Measurements from ENCODE around the gene VSTM2L.

The VSTM2L gene

DNA sequence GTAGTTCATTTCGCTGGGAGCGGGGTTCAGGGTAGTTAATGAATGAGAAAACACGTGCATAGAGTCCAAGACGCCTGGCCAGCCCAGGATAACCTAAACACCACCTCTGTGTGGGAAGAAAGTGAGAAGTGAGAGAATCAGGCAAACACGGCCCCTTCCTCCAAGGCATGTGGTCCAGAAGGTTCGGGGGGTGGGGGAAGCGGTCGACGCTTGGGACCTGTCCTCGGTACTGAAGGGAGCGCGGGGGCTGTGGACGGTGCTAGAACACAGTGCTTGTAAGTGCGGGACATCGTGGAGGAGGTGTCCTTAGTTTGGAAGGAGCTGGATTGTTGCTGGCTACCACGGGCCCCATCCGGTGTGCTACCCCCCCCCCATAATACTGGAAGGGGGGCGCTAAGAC is 1.7 kb upstream of the VSTM2L start:
- no peak for DNase-seq (ENCODE audit: low read depth)

DNA sequence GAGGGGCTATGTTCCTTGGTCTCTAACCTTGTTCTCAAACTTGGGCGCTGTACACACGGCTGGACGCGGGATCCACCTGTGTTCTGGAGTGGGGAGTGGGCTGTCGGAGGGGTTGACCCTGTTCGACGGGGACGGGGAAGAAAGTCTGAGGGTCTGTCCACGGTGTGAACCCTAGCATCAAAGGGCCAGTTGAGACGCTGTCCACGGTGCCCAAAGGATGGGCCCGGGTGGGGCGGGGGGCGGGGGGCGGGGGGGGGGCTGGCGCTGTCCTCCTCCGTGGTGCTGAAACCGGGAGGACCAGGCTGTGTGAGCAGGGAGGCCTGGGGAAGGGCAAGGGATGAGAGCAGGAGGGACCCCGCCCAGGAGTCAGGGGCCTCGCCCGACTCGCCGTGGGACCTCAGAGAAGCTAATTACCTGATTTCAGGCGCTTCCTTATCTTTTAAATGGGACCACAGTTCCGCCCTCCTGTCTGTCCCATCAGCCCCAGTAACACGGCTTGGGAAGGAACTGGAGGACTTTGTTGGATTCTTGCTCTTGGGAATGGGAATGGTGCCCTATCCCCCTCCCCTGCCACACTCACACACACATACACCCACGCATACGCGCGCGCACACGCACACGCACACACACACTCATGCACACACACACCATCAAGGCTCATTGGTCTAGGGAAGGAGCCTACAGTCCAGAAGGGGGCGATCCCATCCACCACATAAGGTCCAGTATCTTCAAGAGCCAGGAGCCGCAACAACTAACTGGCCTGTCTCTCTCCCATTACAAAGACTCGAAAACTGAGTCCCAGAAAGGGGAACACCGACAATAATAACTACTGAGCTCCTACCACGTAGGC is 1.0 kb upstream of the VSTM2L start:
- DNase-seq (ENCODE audit: low read depth) = no peak

DNA sequence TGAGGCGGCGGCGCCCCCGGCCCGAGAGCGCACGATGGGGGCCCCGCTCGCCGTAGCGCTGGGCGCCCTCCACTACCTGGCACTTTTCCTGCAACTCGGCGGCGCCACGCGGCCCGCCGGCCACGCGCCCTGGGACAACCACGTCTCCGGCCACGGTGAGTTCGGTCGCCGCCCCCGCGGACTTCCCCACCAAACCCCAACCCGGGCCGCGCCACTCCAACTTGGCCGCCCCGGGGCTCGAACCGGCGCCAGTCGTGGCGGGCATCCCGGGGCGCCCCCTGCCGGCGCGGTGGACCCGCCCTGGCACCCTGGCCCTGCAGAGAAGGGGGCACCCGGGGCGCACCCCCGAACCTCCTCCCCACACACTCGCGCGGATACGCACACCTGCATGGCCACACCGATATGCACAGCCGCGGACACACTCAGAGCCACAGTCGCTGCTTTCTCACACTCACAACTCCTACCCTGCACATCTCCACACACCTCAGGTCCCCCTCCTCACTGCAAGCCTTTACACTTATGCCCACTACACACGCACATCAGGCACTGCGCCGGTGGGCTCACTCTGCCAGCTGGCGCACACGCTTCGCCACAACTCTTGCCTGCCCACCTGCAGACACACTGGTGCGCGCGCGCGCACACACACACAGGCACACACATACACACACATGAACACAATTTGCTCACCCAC is 535 bp downstream of the VSTM2L start:
- no peak for DNase-seq (ENCODE audit: low read depth)

DNA sequence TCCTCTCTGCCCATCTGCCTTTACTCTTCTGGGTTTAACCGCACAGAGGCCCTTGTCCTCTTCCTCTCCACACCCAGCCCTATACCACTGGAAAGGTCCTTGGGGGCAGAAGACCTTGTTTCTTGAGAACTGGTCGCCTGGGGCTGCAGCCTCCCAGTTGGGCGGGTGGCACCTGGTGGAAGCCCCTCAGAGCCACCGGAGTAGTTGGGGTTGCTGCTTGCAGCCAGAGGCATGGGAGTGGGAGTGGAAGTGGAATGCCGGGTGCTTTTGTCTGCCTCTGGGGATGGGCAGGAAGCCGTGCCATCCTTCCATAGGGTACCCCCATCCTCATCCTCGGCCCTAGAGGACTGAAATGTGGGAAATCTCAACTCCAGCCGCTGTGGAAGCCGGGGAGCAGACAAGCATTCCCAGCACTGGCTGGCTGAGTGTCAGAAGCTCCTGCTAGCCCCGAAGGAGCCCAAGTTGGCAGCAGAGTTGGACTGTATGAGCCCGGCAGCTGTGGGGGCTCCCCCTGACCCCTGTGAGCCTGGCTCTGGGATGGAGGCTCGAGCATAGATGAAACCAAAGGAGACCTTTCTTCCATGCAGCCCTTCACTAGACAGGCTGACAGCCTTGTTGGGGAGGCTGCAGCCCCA is 1.2 kb downstream of the VSTM2L start:
- no peak for DNase-seq (ENCODE audit: low read depth)

DNA sequence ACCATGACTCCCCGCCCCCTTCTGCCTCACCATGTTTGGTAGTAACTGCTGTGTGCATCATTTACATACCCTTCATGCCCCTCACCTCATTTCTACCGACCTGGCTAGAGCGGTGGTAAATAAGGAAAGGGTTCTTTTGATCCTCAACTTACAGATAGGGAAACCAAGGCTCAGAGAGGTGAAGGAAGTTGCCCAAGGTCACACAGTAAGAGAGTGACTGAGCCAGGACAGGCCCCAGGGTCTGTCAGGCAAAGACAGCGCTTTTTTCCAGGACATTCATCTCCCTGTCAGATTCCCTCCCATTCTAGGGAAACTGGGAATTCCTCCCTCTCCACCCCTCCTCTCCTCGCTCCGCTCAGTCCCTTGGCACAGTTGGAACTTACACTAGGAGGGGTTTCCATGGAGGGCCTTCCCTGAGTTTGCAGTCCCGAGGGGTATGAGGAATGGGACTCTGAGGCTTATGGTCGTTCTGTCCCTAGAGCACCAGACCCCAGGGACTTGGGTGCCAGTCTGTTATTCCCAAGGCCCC is 2.0 kb downstream of the VSTM2L start:
- no peak for DNase-seq (ENCODE audit: low read depth)

DNA sequence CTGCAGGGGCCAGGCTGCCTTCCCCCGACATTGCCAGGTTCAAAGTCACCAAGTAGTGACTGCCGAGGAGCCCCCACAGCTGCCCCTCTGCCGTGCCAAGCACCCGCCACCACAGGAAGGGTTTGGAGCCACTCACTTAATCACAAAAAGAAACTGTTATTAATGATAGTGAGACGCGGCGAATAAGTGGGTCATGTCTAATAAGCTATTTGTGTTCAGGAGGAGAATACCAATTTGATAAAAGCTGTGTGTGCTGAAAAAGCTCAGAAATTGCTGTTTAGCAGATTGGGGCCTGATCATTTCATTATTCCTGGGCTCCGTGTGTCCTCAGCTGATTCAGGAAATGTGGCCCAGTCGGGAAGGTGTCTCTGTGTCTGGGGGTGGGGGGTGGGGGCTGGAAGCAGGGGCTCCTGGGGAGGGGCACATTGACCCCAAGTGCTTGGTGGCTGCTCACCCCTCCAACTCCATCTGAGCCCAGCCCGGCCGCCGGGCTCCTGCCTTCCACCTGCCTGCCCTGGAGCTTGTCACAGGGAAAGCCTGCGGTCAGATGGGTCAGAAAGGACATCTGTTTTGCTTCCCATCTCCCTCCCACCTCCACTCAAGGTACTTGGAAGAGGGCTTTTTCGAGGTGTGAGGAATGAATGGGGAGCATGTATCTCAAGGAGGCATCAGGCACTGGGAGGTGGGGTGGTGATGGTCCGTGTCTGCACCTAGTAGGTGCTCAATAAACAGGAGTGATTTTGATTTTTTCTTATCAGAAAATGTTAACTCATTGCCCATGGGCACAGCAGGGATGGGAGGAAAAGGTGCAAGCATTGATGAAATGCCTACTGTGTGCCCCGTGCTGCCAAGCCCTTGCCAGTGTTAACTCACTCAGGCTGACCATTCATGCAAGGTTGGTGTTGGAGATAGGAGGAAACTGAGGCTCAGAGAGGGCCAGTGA is 3.0 kb downstream of the VSTM2L start:
- DNase-seq (ENCODE audit: low read depth) = no peak

DNA sequence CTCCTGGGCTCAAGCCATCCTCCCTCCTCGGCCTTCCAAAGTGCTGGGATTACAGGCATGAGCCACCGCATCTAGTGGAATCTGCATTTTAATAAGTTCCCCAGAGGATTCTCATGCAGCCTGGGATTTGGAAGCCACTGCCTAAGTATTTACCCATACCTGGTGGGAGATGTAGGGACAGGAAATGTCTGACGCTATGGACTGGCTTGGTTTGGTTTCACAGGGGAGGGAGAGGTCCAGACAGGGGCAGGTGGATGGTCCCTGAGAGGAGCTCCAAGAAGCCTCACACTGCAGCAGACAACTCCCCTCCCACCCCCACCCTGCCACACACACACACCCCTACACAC is 4.4 kb downstream of the VSTM2L start:
- DNase-seq (ENCODE audit: low read depth) = no peak

DNA sequence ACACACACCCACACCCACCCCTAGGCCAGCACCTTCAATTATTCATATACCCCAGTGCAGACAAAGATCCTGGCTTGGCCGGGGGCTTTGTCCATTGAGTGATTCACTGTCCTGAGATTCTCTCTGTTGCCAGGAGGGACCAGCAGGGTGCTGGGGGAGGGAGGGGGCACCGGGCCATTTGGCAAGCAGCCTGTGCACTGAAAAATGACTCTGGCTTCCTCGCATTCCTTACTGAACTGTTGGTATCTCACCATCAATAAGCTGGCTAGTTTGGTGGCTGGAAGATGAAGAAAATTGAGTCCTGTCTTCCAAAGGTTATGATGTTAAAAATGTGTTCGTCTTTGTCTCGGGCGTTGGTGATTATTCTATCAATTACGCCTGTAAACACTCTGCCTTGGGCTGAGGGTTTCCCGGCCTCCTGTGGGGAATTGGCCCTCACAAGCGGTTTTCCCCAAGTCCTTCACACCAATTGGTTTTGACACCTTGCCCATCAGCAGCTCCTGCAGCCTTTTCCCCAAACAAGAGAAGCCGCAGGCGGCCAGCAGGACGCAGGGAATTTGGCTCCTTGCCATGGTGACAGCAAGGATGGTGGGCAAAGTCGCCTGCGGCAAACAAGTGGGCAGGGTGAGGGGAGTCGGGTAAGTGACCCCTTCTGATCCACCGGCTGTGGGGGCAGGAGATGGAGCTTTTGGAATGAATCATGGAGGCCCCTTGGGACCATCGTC is 4.9 kb downstream of the VSTM2L start:
- DNase-seq (ENCODE audit: low read depth) = no peak

DNA sequence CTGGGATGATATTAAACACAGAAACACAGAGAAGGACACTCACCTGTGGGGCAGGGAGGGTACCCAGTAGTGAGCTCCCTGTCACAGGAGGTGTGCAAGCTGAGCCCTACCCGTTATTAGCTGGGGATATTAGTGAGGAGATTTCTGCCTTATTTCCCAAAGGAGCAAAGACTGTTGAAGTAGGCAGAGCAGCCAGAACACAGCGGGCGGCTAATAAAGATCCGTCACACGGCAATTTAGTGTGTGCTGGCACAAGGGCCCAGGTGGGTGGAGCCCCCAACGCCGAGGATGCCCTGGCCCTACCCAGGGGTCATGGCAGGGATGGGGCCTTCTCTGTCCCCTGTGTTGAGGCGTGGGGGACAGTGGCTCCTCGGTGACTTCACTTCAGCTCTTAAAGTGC is 8.3 kb downstream of the VSTM2L start:
- DNase-seq (ENCODE audit: low read depth) = no peak

DNA sequence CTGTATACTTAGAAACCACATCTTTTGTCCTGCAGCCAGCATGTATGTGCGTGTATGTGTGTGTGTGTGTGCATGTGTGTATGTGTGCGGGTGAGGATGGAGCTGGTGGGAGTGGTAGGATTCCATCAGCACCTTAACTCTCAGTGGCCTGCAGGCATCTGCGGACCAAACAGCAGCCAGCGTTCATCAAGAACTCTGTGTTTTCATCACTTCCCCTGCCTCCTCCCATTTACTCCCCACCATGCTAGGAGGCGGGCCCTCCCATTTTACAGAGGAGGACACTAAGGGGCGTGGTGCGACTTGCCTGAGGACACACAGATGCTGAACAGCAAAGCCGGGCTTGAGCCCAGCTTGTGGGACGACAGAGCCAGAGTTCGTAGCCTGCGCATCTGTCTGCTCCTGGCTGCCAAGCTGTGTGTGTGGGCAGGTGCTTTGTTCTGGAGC is 8.9 kb downstream of the VSTM2L start:
- no peak for DNase-seq (ENCODE audit: low read depth)

DNA sequence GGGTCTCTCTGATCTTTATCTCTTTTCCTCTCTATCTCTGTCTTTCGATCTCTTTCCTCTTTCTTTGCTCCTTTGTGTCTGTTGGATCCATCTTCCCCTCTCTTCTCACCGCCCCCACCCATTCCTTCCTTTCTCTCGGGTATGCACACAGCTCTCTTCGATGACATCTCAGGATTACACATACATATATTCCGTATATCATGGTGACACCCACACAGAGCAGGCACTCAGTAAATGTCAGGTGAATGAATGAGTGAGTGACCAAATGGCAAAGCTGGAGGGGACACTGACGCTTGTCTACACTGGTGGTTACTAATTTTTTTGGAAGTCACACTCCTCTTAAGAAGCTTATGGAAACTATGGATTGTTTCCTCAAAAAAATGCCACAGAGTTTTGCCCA is 9.9 kb downstream of the VSTM2L start:
- DNase-seq (ENCODE audit: low read depth) = no peak

DNA sequence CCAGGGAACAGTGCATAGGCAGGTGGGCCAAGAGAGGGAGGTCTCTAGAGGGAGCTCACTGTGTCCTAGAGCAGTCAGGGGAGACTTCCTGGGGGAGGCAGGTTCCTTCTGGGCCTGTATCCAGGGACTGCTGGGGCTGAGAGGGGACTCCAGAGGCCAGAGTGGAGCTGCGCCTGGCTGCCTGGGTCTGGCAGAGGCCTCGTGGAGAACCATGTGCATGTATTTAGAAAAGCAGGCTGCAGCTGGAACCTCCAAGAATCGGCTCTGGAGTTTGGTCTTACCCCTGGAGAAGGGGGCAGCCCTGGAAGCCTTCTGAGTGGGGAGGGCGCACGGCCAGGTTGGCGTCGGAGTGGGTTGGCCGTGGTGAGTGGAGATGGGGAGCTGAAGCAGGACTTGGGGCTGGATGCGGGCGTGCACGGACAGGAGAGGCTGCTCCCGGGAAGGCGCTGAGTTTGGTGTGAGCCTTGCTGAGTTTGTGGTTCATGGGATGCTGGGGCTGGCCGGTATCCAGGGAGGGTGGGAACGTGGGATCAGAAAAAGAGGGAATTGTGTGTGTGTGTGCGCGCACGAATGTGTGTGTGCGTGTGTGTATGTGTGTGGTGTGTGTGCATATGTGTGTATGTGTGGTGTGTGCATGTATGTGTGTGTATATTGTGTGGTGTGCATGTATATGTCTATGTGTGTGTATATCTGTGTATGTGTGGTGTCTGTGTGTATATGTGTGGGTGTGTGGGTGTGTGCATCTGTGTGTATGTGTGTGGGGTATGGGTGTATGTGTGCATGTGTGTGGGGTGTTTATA is 10.8 kb downstream of the VSTM2L start:
- DNase-seq (ENCODE audit: low read depth) = no peak

DNA sequence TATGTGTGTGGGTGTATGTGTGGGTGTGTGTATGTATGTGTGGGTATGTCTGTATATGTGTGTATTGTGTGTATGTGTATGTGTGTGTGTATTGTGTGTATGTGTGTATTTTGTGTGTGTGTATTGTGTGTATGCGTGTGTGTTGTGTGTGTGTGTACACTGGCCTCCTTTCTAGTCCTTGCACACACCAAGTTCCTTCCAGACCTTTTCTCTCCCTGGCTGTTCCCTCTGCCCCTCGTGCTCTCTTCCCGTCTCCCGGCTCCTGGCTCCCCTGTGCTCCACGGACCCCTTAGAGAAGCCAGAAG is 11.4 kb downstream of the VSTM2L start:
- no peak for DNase-seq (ENCODE audit: low read depth)

DNA sequence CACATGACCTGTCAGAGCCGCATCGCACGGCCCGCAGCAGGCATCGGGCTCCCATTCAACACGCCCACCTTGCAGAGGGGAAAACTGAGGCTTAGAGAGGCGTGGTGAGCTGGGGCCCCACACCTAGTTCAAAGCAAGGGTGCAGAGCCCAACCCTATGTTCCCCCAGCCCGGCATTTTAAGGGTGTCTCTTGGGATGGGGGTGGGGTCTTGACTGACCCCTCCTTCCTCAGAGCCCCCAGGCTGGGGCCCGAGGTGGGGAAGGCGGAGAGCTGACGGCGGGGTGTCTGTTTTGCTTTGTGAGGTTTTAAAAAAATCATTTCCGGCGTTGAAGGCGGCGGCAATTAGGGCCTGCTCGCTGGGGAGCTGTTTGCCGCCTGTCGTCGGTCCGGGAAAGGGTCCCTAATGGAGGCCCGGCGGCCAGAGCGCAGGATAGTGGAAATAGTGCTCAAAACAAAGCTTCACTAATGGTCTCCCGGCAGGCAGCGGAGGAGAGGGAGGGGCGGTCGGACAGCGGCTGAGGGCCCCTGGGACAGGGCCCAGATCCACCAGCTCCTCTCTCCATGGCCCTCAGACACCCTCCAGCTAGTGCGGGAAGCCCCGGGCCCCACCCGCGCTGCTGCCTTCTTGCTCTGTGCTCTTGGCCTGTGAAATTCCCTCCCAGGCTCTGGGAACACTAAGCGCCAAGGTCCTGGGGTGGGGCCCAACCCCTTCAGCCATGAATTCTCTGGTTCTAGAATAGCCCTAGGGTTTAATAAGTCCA is 11.9 kb downstream of the VSTM2L start:
- no peak for DNase-seq (ENCODE audit: low read depth)

DNA sequence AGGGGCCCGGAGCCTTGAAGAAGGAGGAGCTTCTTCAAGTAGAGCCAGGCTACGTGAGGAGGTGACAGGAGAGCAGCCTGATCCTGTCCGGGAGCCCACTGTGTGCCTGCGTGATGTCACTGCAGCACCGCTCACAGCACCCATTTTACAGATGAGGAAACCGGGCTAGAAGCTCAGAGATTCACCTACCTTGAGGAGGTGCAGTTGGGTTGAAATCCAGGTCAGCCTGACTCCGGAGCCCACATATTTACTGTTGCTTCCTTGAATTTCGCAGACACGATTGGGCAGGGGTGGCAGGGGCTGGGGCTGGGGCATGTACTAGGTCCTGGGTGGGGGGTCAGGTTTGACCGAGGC is 12.5 kb downstream of the VSTM2L start:
- no peak for DNase-seq (ENCODE audit: low read depth)

DNA sequence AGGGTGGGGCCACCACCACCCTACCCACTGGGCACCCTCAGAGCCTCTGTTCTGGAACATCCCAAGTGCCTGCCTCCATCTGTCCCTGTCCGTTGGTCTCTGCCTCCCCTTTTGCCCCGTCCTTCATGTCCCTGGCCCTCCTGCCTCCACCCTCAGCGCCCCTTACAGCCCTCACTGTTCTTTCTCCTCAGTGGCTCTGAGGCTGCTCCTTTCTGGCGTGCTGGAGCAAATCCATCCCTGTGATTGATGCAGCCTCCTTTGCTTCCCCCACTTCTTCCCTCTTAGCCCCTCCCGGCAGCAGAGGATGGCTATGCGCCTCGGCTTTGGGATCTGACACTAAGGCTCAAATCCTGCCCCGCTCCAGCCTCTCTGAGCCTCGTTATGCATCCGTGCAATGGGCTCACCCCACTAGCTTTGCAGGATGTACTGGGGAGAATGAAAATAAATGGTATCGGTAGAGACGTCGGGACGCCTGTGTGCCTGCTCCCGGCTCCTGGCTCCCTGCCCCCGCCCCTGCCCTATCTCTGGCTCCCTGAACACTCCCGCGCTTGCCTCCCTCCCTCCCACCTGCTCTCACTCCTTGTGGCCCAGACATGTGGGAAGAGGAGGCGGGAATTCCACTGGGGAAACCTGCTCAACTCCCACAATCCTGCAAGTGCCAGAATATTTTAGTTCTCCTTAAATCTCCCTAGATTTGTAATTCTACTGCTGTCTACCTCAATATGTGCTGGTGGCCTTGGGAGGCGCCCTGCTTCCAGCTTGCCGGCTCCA is 13.1 kb downstream of the VSTM2L start:
- DNase-seq (ENCODE audit: low read depth) = no peak

DNA sequence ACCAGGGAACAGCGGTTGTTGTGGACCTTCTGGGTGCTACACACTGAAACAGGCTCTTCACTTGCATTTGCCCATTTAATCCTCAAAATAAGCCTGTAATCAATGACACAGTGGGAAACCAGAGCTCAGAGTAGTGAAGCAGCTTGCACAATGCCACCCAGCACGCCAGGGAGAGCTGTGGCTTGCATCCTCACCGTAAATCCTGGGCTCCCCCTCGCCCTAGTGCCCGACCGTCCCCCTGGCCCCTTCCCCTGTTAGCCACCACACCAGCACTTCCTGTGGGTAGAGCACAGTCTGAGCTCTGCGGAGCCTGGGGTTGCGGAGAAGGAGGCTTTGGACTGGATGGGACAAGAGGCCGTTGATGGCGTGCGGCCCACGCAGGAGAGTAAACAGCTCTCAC is 14.5 kb downstream of the VSTM2L start:
- DNase-seq (ENCODE audit: low read depth) = no peak

DNA sequence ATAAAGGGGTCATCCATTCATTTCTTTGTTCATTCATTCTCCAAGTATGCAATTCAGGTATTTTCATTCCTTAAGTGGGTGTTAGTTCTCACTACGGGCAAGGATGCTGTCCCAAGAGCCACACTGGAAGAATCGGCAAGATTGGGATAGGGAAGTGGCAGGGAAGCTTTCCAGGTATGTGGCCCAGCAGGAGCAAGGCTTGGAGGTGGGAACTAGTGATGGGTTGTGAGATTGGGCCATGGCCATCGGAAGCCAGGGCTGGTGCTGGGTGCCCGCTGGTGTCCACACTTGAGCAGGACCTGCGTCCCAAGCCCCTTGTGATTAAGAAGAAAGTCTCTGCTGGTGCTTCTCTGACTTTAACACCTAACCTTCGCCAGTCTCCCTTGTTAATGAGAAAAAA is 15.1 kb downstream of the VSTM2L start:
- DNase-seq (ENCODE audit: low read depth) = no peak

DNA sequence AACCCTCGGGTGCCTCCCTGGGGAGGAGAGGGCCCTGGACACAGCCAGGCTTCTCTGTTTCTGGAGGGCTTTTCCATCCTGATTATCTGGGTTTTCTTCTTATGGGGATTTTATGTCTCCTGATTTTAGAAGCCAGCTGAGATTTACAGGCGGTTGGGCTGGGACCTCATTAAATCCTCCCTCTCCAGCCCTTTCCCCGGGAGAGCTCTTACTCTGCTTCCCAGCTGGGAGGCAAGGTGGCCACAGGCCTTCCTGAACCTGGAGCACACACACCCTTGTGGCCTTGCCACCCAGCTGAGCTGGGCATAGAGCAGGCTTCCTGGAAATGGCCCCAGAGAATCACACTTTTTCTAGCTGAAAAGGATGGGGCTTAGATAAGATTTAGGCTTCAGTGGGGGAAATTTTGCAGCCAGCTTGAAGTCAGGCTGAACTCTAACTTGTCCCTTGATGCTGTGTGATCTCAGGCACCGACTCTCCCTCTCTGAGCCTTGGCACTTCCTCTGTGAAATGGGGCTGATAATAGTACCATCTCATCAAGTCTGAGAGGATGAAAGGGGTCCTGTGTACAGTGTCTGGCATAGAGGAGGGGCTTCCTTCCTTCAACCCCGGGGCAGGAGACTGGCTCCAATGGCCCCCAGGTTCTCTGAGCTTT is 16.6 kb downstream of the VSTM2L start:
- DNase-seq (ENCODE audit: low read depth) = no peak

Data from activated T-cell treated with anti-CD3 and anti-CD28 coated beads for 1 hour (primary cell).